ENCODE measurements around the gene SPEM2.

SPEM2 gene

GRCh38 chr17:7383742-7384488, 41.5 kb upstream of the SPEM2 start:
- ChIA-PET POLR2A (ENCODE audit: low non-redundant PET) (interaction anchor here (0.6 kb wide), 1 partner anchor 7 kb away, joined by 3 read pairs; no protein-coding TSS in a partner anchor), CTCF (no interaction called here)
- no peak for DNase-seq (ENCODE audit: low spot score)
- no peak overlapping the region; the same call in 1 of the 2 replicates for H3K27ac ChIP-seq
- TF ChIP-seq CTCF (conservative IDR thresholded peaks at IDR 0.05; ENCODE audit: low read depth), result no peak

- no peak for TF ChIP-seq CTCF (conservative IDR thresholded peaks at IDR 0.05; ENCODE audit: low read depth)
- H3K27ac ChIP-seq, result peak overlapping the region; percentile 42
- CTCF ChIA-PET, result no interaction called here
- POLR2A ChIA-PET (ENCODE audit: low non-redundant PET), result interaction anchor here (0.6 kb wide), 1 partner anchor 8 kb away, joined by 3 read pairs; no protein-coding TSS in a partner anchor
- DNase-seq (ENCODE audit: low spot score), result no peak
Observed at GRCh38 chr17:7384489-7385081, 40.8 kb upstream of the SPEM2 start.

- TF ChIP-seq CTCF (conservative IDR thresholded peaks at IDR 0.05; ENCODE audit: low read depth), result no peak
- H3K27ac ChIP-seq, result peak overlapping the region; percentile 50
- ChIA-PET CTCF (no interaction called here), POLR2A (ENCODE audit: low non-redundant PET) (no interaction called here)
- no peak for DNase-seq (ENCODE audit: low spot score)
Observed at GRCh38 chr17:7388856-7389255, 36.6 kb upstream of the SPEM2 start.

GRCh38 chr17:7389924-7390910, 35.2 kb upstream of the SPEM2 start:
- CTCF ChIA-PET, result no interaction called here
- DNase-seq (ENCODE audit: low spot score), result no peak
- peak overlapping the region; percentile 6 for H3K27ac ChIP-seq
- no peak for TF ChIP-seq CTCF (conservative IDR thresholded peaks at IDR 0.05; ENCODE audit: low read depth)
- POLR2A ChIA-PET (ENCODE audit: low non-redundant PET), result interaction anchor here (0.5 kb wide), 1 partner anchor 14 kb away, joined by 3 read pairs; the partner anchor contains the start of gene TMEM256

GRCh38 chr17:7391307-7391706, 34.1 kb upstream of the SPEM2 start:
- 0 out of 2 replicates have a peak overlapping the region, but pooled peaks have one; percentile 4 for H3K27ac ChIP-seq
- ChIA-PET CTCF (no interaction called here), POLR2A (ENCODE audit: low non-redundant PET) (no interaction called here)
- no peak for TF ChIP-seq CTCF (conservative IDR thresholded peaks at IDR 0.05; ENCODE audit: low read depth)
- DNase-seq (ENCODE audit: low spot score), result no peak
